Muscle of back (tissue), 11 donors: ENCODE results near the gene NTN1. TPM values are rescaled to one million over a fixed set of nuclear protein-coding genes. Genes with fewer than 3 reads are reported as not detected.
A peak's percentile ranks its signal among the peaks of the same experiment; 100 is the strongest.

Experiments
- DNase-seq, 3 donors: peaks; one replicate each; pipeline versions ENCODE4 v3.0.0 to v3.0.0-alpha.2; 2013
- polyA plus RNA-seq, 10 donors: library from polyadenylated mRNA; unstranded; fragments of 120-200 nt; gene quantifications; one replicate each; pipeline ENCODE4 v1.2.1, GENCODE V29; 2013; ENCODE audit not compliant: insufficient read length in 10 of 10

NTN1 gene
- polyA plus RNA-seq, 10 donors: 5.7 to 25.1 (median 9.6) TPM

DNA sequence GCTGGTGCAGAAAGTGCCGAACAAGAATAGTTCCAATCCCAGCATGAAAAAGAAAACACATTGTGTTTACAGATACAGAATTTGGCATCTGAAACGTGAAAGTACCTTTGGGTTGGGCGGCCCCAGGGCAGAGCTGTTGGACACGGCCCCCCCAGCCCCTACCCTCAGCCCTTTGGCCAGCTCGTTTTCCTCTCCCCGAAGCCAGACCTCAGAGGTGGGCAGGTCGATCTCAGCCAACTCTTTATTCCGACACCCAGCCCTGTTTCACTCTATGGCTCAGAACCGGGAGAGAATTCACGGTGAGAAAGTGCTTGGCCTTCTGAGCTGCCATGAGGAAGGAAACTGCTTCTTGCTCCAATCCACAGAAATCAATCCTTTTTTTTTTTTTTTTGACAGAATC is 11.3 kb downstream of the NTN1 start:
- DNase-seq: no peak

DNA sequence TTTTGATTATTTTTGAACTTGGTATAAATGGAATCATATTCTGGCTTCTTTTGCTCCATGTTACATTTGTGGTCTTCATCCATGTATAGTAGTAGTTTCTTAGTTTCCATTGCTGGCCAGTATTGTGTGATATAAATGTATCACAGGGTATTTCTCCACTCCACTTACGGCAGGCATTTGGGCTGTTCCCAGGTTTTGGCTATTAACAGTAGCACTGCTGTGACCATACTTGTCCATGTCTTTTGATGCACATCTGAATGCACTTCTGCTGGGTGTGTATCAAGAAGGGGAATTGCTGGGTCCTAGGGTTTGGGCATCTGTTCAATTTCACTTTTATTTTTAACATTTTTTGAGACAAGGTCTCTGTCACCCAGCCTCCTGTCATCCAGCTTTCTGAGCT is 13.9 kb downstream of the NTN1 start:
- DNase-seq: no peak

GRCh38 chr17:9036336-9036735 is 15.0 kb downstream of the NTN1 start:
- DNase-seq: no peak

DNA sequence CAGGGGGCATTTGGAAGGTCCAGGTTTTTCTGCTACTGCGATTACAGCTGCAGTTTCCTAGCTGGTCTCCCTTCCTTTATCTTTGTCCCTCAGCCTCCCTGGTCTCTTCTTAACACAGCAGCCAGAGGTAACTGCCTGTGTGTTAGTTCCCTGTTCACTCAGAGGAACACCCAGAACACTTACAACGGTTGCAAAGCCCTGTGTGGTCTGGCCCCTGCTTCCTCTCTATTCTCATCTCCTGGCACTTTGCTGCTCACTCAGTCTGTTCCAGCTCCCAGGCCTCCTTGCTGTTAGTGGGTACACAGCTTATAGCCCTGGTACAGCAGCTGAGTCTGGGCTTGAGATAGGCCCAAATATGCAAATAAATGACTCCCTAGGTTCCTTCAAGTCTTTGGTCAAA is 16.4 kb downstream of the NTN1 start:
- no peak for DNase-seq

DNA sequence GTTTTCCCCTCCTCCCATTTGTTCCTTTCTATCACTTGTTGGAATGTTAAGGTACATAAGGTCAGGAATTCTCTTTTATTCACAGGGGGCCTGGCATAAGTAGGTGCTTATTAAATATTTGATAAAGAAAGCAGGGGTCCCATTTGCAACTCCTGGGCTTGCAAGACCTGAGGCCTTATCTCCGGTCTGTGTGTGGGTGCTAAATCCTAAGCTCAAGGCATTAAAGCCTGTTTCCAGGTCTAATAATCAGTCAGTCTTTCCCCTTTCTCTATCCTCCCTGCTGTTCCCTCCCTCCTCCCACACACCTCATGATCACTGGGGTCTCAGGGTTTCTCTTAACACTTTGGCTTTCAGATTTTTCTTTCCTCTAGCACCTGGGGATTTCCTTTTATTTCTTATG is 17.1 kb downstream of the NTN1 start:
- DNase-seq: no peak

DNA sequence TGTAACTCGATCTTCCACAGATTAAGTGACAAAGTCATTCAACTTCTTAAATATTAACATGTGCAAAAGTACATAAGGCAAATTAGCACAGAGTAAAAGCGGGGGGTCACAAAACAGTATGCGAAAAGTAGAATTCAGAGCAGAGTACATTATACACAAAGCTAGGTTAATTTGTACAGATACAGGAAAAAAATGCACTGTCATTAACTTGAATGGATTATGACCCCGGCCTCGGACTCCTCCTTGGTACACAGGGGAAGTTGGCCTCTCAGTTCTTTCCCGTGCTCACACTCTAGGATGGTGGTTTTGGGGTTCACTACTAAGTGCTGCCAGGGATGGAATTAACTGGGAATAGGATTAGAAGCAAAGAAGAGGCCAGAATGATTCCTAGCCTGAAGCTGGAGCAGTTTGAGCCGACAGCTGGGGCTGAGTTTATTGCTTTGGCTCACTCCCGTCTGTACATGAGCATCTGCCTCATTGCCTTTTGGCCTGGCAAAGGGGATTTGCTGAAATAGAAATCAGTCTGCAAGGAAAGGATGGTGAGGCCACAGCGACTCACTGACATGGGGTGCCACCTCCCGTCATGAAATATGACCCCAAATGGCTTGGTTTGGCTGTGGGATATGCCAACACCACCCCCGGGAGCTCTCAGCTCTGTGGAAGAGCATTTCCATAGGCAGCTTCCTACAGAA is 23.6 kb downstream of the NTN1 start:
- peak in 2 of 3 donors; percentile 56 to 83 for DNase-seq

DNA sequence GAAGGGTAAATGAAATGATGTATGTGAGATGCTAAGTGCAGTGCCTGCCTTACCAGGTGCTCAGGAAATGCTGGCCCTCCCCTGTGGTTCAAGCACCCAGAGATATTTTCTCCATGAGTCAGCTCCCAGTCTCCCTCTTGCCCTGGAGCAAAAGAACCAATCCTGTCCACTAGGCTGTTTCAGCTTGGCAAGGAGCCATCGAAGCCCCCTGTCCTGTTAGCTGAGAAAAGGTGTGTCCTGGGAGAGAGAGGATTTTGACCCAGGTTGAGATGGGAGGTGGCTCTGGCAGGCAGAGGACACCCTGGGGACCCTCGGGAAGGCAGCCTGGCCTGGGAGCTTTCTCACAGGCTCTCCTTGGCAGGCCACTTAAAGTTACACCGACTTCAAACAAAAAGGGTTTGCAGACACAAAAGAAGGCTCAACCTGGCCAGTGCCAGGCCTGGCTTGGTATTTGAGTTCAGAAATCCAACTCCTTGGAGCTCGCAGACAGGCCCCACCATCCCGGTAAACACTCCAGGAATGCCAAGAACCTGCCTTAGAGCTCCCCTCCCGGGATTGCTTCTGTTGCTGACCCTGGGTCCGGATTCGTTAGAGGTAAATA is 29.6 kb downstream of the NTN1 start:
- no peak for DNase-seq

- no peak for DNase-seq
Observed at GRCh38 chr17:9051561-9051960, 30.3 kb downstream of the NTN1 start.

DNA sequence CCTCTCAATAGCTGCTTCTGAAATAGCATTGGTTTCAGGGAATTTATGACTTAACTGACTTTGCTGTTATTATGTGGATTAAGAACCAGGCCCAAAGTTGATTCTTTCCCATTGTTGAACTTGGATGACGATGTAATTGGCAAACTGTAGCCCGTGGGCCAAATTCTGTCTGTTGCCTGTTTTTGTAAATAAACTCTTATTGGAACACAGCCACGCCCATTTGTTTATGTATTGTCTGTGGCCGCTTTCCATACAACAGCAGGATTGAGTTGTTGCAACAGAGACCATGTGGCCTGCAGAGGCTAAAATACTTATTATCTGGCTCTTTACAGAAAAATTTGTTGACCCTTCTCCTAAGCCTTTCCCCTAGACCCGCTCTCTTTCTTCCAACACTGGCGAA is 31.6 kb downstream of the NTN1 start:
- no peak for DNase-seq

GRCh38 chr17:9053406-9053805 is 32.1 kb downstream of the NTN1 start:
- DNase-seq: no peak

DNA sequence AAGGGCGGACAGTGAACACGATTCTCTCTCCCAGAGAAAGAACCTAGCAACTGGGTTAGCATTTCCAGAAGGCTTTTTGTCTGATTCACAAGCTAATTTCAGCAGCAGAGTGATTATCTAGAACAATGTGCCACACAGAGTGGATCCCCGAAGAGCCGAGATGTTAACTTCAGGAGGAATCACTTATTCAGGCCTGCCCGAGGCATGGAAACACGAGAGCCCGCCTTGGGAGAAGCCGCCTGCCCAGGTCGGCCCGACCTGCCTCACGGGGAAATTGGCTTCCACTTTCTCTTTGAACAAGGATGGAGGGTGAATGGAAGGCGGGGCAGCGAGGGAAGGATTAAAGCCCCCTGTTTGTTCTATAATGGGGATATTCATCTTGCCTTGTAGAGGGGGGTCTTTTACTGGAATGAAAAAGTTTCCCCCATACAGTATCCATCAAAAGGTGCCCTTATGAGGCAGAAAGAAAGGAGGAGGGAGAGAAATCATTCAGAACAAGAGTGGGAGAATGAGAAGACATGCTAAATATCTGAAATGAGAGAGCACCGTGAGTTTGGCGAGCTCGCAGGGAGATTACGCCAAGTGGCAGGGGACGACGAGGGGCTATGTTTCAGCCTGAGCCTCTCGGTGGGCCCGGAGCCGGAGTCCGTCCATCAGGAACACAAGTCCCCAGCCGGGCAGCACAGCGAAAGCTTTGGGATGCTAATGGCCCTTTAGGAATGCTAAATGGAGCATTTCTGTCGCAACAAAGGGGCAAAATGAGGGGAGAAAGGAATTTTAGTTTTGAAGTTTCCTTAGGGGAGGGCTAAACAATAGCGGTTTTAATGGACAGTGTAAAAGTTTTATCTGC is 33.0 kb downstream of the NTN1 start:
- no peak for DNase-seq

GRCh38 chr17:9055281-9055680 is 34.0 kb downstream of the NTN1 start:
- DNase-seq: no peak

GRCh38 chr17:9056566-9056965 is 35.3 kb downstream of the NTN1 start:
- no peak for DNase-seq

- DNase-seq: no peak
Observed at GRCh38 chr17:9057310-9057709, 36.0 kb downstream of the NTN1 start.

- no peak for DNase-seq
Observed at GRCh38 chr17:9062399-9062902, 41.1 kb downstream of the NTN1 start.

DNA sequence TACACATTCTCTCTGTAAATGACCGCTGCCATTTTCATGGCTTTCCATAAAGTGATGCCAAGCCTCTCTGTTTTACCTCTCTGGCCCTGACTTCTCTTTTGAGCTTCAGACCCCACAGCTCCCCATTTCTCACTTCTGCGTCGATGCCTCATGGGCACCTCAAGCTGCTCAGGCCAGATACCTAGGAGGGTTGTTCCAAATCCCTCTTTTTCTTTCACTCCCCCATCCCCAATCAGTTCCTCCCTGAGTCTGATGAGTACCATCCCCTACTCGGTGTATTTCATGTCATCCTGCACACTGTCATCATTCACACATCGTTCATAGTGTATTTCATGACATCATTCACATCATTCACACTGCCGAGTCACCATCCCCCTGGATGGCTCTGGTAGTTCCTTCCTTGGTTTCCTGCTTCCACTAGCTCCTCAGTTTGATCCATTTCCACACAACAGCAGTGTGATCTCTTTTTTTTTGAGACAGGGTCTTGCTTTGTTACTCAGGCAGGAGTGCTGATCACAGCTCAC is 43.1 kb downstream of the NTN1 start:
- DNase-seq: no peak

DNA sequence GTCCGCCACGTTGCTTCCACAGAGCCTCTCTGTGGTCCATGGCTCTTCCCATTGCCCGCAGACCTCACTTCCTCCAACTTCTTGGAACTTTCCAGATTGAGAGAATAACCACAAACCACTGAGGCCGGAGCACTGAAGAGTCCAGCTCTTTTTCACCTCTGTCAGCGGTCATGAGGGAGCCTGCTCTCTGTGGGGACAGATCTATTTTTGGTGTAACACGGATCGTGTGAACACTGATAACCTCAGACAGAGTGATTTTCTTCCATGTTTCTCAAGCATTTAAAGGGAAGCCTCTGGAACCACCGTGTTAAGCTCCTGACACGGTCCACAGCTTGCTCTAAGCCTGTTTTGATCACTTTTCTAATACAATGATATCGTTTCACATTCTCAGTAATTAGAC is 49.7 kb downstream of the NTN1 start:
- DNase-seq: no peak

DNA sequence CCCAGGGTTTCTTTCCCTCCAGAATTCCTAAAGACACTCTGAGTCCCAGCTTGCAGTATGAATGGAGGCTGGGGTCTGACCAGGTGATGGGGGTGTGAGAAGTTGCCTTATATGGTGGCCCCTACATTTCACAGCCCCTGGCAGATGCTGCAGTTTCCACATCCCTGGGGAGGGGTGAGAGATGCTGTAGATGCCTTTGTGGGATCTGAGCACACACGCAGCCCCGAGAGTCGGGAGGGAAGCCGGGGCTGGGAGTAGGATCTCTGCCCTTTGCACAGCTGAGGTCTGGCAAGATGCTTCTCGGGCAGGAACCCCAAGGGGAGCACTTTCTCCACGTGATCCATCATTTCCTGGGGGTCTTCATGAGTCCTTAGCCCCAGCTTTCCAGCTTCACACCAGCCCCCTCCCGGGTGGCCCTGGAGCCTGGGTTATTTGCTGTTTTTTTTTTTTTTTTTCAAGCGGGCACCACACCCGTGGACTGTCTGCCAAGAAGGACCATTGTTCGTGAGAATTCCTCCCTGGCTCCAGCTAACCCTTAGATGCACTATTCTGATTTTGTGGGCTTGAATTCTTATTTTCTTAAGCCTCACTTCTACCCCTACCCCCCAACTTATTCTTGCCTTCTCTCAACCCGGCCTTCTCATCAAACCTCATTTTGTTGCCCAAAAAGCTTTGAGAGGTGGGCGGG is 50.6 kb downstream of the NTN1 start:
- peak in 1 of 3 donors; percentile 31 for DNase-seq

- peak; percentile 48 to 87 (median 83) for DNase-seq
Observed at GRCh38 chr17:9072696-9073339, 51.5 kb downstream of the NTN1 start.

DNA sequence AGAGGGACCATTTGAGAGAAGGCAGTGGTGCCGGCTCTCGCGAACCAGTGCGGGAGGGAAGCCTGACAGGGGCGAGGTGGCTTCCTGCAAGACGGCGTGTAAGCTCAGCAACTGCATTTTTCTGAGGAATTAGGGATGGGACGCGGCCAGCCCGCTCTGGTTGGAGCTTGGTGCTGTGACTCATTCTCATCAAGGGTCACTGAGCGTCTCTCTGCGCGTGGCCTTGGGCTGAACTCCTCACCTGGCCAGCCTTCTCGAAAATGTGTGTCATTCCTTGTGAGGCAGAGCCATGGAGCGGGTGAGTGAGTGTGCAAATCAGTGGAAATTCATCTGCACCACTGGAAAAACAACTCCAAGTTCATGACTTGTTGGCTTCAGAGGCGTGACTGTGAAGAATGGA is 52.8 kb downstream of the NTN1 start:
- peak; percentile 43 to 69 (median 65) for DNase-seq

DNA sequence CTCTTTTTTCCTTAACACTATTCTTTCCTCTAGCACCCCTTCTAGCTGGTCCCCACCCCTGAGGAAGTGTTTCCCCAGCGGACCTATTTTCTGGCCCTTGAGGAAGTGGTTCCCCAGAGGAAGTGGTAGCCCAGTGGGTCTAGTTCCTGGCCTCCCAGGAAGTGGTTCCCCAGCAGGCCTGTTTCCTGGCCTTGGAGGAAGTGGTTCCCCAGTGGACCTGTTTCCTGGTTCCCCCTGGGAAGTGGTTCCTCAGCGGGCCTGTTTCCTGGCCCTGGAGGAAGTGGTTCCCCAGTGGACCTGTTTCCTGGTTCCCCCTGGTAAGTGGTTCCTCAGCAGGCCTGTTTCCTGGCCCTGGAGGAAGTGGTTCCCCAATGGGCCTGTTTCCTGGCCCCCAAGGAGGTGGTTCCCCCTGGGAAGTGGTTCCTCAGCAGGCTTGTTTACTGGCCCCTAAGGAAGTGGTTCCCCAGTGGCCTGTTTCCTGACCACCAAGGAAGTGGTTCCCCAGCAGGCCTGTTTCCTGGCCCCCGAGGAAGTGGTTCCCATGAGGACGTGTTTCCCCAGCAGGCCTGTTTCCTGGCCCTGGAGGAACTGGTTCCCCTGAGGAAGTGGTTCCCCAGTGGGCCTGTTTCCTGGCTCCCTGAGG is 58.3 kb downstream of the NTN1 start:
- no peak for DNase-seq
